22Rv1 (cell line): ENCODE data around the gene CRYGB.

ENCODE experiments used
- CTCF ChIP-seq: fragments of 450-650 bp; IDR thresholded peaks from 2 replicates; pipeline ENCODE4 v1.5.1; 2017; ENCODE audit warnings: mild to moderate bottlenecking
- ZFX ChIP-seq: fragments of 450-650 bp; IDR thresholded peaks from 2 replicates; pipeline ENCODE4 v1.6.1; 2017; ENCODE audit warnings: antibody characterized with exemption, borderline replicate concordance

- TF ChIP-seq CTCF (no peak), ZFX (no peak)
These were observed 3.6 kb downstream of the CRYGB start for GRCh38 chr2:208142240-208142924.
